Measurements from ENCODE around the gene NAXD. TPM values are rescaled to one million over a fixed set of nuclear protein-coding genes. Genes with fewer than 3 reads are reported as not detected.
"Not testable (repeated sequence)": the region's sequence is repeated elsewhere in the genome, so short reads cannot be mapped to it uniquely, and the experiment has no call there.

NAXD gene
- total RNA-seq, 2 experiments from 2014 or later, result 17.4 to 17.8 TPM

GRCh38 chr13:110600980-110601379, 14.4 kb upstream of the NAXD start:
- ChIA-PET CTCF (no interaction called here), POLR2A (no interaction called here)
- Mint-ChIP-seq H3K27ac (no peak overlapping the region), H3K36me3 (ENCODE audit: low read depth) (no peaks in the 10 kb centered on the region), H3K4me1 (ENCODE audit: low read depth) (no peaks in the 10 kb centered on the region), H3K27me3 (peaks cover 5% of the 10 kb centered on the region), H3K9me3 (no peaks in the 10 kb centered on the region), H3K4me3 (no peak overlapping the region)
- intact Hi-C loops (cut with DNase I, micrococcal nuclease), result no loop called here
- Histone ChIP-seq H3K9me3 (ENCODE audit: control insufficient read depth in 1 of 2, insufficient read depth in 1 of 2, low read length in 2 of 2) (no peaks in the 10 kb centered on the region), H3K4me3 (ENCODE audit: low read length) (no peak overlapping the region), H3K27me3 (ENCODE audit: control insufficient read depth in 1 of 2, insufficient read depth in 2 of 2, low read length in 2 of 2) (peaks cover 0 to 3% of the 10 kb centered on the region in 2 experiments), H3K27ac (ENCODE audit: low read depth in 1 of 2, low read length in 2 of 2) (no peak overlapping the region), H3K4me1 (ENCODE audit: insufficient read depth, low read length) (no peaks in the 10 kb centered on the region), H3K36me3 (ENCODE audit: insufficient read depth, low read length) (no peaks in the 10 kb centered on the region)
- ATAC-seq (ENCODE audit: poor library complexity) (no peak), DNase-seq (no peak)
- no peak for TF ChIP-seq CTCF (IDR thresholded peaks at IDR 0.05)

DNA sequence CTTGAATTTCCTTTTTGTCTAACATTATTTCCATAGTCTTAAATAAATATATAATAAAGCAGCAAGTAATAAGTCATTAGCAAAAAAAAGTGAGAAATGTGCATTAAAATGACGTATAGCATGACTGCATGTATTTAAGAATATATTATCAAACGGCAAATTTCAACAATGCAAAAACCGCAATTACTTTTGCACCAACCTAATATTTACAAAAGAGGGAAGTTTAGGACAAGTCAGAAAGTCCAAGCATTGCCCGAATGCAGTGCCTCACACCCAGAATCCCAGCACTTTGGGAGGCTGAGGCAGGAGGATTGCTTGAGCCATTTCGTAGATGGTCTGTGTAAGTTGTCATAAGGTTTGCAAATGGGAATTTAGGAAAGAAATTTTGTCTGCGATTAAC, 10.2 kb upstream of the NAXD start:
- H3K27ac ChIP-seq (ENCODE audit: low read depth in 1 of 2, low read length in 2 of 2), result no peak overlapping the region
- H3K36me3 Mint-ChIP-seq (ENCODE audit: low read depth), result no peaks in the 10 kb centered on the region
- CTCF ChIA-PET, result no interaction called here
- no peak overlapping the region for H3K27ac Mint-ChIP-seq
- peaks cover 0 to 1% of the 10 kb centered on the region in 2 experiments for H3K27me3 ChIP-seq (ENCODE audit: control insufficient read depth in 1 of 2, insufficient read depth in 2 of 2, low read length in 2 of 2)
- POLR2A ChIA-PET, result no interaction called here
- ATAC-seq (ENCODE audit: poor library complexity) (no peak), DNase-seq (no peak)
- H3K36me3 ChIP-seq (ENCODE audit: insufficient read depth, low read length), result no peaks in the 10 kb centered on the region
- intact Hi-C loops (cut with DNase I, micrococcal nuclease), result no loop called here
- TF ChIP-seq CTCF (IDR thresholded peaks at IDR 0.05), result no peak
- no peaks in the 10 kb centered on the region for H3K9me3 ChIP-seq (ENCODE audit: control insufficient read depth in 1 of 2, insufficient read depth in 1 of 2, low read length in 2 of 2)
- H3K4me3 ChIP-seq (ENCODE audit: low read length), result no peak overlapping the region
- no peaks in the 10 kb centered on the region for H3K9me3 Mint-ChIP-seq
- peaks cover 5% of the 10 kb centered on the region for H3K27me3 Mint-ChIP-seq
- H3K4me1 ChIP-seq (ENCODE audit: insufficient read depth, low read length), result no peaks in the 10 kb centered on the region
- no peak overlapping the region for H3K4me3 Mint-ChIP-seq
- no peaks in the 10 kb centered on the region for H3K4me1 Mint-ChIP-seq (ENCODE audit: low read depth)

GRCh38 chr13:110606281-110606680, 9.1 kb upstream of the NAXD start:
- H3K9me3 Mint-ChIP-seq; H3K4me1 Mint-ChIP-seq (ENCODE audit: low read depth); CTCF ChIA-PET; H3K4me1 ChIP-seq (ENCODE audit: insufficient read depth, low read length); ATAC-seq (ENCODE audit: poor library complexity); H3K36me3 Mint-ChIP-seq (ENCODE audit: low read depth); POLR2A ChIA-PET; H3K27me3 ChIP-seq (ENCODE audit: control insufficient read depth in 1 of 2, insufficient read depth in 2 of 2, low read length in 2 of 2); DNase-seq; H3K4me3 Mint-ChIP-seq; H3K9me3 ChIP-seq (ENCODE audit: control insufficient read depth in 1 of 2, insufficient read depth in 1 of 2, low read length in 2 of 2); H3K27ac Mint-ChIP-seq; intact Hi-C loops (cut with DNase I, micrococcal nuclease); H3K36me3 ChIP-seq (ENCODE audit: insufficient read depth, low read length); H3K4me3 ChIP-seq (ENCODE audit: low read length); H3K27me3 Mint-ChIP-seq; H3K27ac ChIP-seq (ENCODE audit: low read depth in 1 of 2, low read length in 2 of 2): not testable (repeated sequence)

DNA sequence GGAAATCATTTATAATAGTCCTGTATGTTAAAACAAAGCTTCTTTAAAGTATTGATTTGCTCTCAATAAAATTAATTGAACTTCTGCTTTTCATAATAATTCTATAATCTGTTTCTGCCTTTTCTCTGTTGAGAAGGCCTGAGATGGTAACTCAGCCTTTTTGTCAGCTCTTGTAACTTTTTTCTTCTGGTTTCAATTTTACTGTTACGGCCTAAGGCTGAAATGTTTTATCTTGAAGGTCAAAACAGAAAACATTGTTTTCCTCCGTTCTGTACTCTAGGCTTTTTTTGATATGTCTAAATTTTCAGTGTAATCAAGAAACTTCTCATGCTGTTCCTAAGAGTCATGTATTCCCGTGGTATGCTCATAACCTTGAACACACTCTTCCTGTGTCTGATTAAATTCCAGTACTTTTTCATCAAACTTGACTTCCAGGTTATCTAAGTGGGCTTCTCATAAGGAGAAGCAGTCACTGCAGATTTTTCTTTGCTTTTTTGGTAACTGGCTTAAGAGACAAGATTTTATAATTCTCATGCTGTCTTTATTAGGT, 7.6 kb upstream of the NAXD start:
- Mint-ChIP-seq H3K36me3 (ENCODE audit: low read depth) (no peaks in the 10 kb centered on the region), H3K4me3 (no peak overlapping the region), H3K4me1 (ENCODE audit: low read depth) (no peaks in the 10 kb centered on the region), H3K27ac (no peak overlapping the region), H3K27me3 (peaks cover 4% of the 10 kb centered on the region), H3K9me3 (no peaks in the 10 kb centered on the region)
- ATAC-seq (ENCODE audit: poor library complexity), result no peak
- Histone ChIP-seq H3K27ac (ENCODE audit: low read depth in 1 of 2, low read length in 2 of 2) (no peak overlapping the region), H3K27me3 (ENCODE audit: control insufficient read depth in 1 of 2, insufficient read depth in 2 of 2, low read length in 2 of 2) (no peaks in the 10 kb centered on the region), H3K4me1 (ENCODE audit: insufficient read depth, low read length) (no peaks in the 10 kb centered on the region), H3K4me3 (ENCODE audit: low read length) (no peak overlapping the region), H3K36me3 (ENCODE audit: insufficient read depth, low read length) (no peaks in the 10 kb centered on the region), H3K9me3 (ENCODE audit: control insufficient read depth in 1 of 2, insufficient read depth in 1 of 2, low read length in 2 of 2) (no peaks in the 10 kb centered on the region)
- no peak for TF ChIP-seq CTCF (IDR thresholded peaks at IDR 0.05)
- POLR2A ChIA-PET, result no interaction called here
- intact Hi-C loops (cut with DNase I, micrococcal nuclease), result no loop called here
- CTCF ChIA-PET, result no interaction called here
- no peak for DNase-seq
